ENCODE data around the gene MORN3.

- TF ChIP-seq CTCF (conservative IDR thresholded peaks at IDR 0.05; ENCODE audit: low read length) (no peak), EZH2phosphoT487 (IDR thresholded peaks at IDR 0.05; ENCODE audit: borderline replicate concordance, low read depth, low read length) (no peak)
These were observed 12.0 kb downstream of the MORN3 start for GRCh38 chr12:121657305-121658008.
